ENCODE data around the gene DOK5.

DOK5 gene

DNA sequence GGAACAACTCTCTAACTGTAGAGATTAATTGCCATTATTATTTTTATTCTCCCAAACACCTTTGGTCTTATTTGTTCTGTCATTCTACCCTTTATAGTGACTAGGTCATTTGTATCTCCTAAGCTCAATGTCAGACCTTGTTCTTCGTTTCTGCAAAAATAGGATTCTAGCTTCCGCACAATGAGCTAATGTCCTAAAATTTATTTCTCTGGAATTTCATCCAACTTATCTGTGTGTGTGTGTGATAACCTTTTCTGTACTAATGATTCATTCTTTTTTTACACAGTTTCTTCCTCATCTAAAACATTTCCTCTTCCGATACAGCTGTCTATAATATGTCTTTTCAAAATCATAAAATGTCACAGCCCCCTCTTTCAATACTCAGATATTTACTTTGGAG, 84.5 kb downstream of the DOK5 start:
- DNase-seq (ENCODE audit: low read depth) = no peak

DNA sequence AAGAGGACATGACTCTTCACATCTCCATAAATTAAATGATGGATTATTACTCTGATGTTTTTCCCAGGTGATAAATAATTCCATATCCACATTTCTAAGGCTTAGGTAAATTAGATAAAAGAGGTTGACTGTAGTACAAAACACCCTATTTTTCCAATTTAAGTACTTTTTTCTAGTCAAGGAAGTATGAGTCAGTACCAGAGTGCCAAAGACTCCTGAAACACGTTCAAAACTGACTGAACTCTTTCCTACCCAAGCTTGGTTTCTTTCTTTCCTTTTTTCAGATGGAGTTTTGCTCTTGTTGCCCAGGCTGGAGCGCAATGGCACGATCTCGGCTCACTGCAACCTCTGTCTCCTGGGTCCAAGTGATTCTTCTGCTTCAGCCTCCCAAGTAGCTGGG, 85.0 kb downstream of the DOK5 start:
- no peak for DNase-seq (ENCODE audit: low read depth)

DNA sequence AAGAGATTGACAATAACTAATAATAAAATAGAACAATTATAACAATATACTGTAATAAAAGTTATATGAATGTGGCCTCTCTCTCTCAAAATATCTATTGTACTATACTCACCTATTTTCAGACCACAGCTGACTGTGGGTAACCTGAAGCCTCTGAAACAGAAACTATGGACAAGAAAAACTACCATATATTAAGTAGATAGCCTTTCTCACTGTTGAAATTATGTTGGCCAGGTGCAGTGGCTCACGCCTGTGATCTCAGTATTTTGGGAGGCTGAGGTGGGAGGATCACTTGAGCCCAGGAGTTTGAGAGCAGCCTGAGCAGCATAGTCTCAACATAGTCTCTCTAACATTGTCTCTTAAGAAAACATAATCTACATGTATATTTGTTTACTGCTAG, 89.9 kb downstream of the DOK5 start:
- DNase-seq (ENCODE audit: low read depth) = no peak

DNA sequence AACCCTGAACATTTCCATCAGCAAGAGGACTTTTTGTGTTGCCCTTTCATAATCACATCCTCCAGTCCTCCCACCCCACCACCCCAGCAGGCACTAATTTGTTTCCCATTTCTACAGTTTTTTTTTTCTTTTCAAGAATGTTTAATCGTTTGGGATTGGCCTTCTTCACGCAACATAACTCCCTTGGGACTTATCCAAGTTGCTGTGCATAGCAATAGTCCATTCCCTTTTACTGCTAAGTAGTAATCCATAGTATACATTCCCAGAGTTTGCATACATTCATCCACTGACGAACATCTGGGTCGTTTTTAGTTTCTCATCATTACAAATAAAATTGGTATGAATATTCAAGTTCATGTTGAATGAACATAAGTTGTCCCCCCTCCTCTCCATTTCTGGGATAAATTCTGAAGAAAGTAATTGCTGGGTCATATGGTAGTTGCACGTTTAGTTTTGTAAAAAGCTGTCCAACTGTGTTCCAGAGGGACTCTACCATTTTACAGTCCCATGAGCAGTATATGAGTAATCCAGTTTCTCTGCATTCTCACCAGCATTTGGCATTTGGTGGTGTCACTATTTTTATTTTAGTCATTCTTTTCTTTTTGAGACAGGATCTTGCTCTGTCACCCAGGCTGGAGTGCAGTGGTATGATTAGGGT, 90.8 kb downstream of the DOK5 start:
- no peak for DNase-seq (ENCODE audit: low read depth)

DNA sequence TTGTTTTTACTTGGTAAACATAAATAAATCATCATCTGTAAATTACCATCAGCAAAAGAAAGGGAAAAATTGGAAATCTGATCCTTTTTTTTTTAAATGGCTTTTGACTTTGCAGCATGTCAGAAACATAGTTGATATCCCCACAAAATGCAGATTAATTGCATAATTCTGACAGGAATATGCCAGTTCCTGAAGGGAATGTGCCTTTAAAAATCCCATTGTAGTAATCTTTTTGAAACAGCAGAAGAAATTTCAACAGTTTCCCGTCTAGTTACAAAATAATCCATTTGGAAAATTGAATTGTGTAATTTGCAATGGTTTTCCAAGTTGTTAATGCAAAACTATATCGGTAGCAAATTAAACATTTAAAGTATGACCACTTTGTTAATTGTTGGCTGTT, 95.2 kb downstream of the DOK5 start:
- DNase-seq (ENCODE audit: low read depth) = no peak

DNA sequence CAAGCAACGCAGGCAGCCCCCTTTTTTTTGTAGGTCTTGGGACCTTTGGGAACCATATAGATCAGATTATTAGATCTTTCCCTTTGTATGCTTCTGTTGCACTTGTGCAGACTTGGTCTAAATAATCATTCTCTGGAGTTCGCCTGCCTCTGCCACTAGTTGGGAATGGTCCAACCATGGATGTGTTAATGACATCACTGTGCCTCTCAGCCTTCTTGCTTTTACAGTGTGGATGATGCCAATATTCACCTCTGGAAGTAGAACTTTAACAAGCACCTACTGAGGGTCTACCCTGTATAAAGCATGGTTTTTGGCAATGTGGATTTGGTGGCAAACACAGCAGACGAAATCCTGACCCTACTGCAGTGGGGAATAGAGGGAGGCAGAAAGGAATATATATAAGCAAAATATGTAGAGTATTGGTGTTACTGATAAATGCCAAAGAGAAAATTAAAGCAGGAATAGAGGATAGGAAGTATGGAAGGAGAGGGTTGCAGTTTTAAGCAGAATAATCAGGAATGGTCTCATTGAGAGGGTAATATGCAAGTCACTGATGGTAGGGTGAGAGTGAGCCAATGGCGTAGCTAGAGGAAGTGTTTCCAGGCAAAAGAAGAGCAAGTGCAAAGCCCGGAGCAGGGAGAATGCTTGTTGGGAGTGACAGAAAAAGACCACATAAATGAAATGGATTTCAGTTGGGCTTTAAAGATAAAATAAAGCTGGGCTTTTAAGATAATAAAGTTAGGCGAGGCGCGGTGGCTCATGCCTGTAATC, 97.5 kb downstream of the DOK5 start:
- DNase-seq (ENCODE audit: low read depth) = no peak

DNA sequence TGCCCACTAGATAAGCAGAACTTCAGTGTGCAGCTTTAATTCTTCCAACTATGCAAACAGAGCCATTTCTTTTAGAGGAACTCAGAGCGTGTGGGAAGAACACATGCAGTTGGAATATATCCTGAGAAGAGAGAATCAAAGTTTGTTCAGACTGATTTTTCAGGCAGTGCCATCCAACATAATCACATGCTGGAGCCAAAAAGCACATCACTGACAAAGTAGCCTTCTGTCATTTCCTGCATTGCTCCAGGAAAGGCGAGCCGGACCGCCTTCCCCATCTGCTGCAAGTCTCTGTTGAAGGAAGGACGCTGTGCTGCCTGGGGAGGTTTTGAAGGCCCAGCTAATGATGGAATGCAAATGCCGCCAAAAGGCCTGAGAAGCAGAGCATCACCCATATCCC, 98.4 kb downstream of the DOK5 start:
- DNase-seq (ENCODE audit: low read depth) = no peak

DNA sequence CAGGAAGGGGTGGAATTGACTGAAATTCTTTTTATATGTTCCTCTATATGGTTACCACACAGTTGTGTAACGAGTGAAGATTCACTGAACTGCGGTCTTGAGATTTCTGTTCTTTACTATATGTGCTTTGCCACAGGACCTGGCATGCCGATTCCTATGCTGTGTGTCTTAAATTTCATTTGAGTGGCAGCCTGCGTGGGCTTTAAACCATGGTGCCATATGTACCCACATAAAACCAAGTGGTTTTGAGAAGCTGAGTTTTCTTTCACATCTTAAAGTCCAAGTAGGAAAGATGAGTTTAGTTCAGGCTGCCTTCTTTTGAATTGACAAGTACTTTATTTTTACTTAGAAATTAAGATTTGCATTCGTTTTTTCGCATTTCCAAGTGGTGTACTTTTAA, 101.1 kb downstream of the DOK5 start:
- no peak for DNase-seq (ENCODE audit: low read depth)

DNA sequence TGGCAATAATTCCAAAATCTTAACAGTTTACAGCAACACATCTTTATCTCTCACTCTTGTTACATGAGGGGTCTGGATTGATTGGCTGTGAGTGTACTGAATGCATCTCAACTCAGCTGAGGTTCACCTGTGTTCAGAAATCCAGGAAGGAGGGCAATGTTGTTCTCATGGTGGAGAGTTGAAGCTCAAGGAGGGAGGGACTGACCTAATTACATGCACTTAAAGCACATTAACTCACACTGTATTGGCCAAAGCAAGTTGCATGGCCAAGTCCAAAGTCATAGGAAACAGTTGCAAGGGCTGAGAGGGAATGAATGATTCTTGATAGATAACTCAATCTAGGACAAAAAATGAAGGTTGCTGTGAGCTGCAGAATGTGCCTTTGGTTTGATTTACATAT, 102.2 kb downstream of the DOK5 start:
- DNase-seq (ENCODE audit: low read depth) = no peak

DNA sequence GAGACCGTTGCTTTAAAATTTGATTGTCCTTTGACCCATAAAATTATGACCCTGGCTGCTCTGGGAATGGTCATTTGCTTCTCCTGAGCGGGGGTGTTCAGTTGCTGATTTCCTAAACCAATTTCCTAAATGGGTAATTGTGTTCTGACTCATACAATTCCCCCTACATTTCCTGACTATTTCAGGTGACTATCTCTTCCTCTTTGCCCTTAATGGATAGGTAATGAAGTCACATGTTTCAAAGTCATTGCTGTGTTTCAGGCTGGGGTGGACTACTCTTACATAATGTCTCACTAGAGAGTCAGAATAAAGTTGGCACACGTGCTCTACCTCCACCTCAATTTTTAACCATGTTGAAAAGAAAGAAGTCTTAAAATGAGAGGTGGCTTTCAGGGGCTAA, 109.8 kb downstream of the DOK5 start:
- no peak for DNase-seq (ENCODE audit: low read depth)

DNA sequence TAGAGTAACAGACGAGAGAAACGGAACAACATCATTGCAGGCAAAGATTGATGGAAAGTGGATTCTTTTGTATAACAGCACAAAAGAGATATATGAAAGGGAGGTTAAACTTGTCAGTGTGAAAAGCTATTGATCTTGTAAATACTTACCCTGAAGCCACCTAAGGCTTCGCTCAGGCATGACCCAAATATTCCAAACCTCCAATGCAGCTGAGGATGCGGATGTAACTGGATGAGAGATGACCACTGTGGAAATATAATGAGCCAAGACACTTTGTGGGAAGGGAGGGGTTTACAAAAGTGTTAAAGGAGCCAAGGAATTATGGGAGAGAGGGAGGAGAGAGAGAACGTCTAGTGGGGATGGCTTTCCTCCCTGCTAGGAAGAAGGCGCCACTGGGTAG, 112.0 kb downstream of the DOK5 start:
- no peak for DNase-seq (ENCODE audit: low read depth)

DNA sequence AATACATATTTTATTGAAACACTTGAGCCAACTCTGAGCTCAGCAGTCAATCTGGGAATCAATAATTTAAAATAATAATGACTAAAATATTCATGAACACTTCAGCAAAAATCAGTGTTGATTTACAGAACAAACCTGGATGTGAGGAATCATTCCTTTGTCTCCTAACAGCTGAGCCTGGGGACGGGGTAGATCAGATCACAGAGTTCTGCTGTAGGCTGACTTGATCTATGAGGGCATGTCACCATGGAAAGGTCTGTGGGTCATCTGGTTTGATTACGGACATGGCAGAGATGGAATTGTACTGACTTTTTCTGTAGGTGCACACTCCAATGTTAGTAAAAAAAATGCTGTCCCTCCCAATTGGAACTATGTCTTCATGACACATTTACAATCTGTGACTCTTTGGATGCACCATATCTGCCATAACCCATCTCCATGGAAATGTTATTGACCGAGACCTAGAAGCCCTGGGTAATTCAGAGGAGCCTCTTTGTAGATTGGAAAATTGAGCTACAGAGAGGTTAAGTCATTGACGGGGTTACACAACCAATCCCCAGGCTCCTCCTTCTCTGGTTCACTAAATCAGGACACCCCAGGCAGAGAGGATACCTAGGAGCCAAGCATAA, 114.1 kb downstream of the DOK5 start:
- no peak for DNase-seq (ENCODE audit: low read depth)

DNA sequence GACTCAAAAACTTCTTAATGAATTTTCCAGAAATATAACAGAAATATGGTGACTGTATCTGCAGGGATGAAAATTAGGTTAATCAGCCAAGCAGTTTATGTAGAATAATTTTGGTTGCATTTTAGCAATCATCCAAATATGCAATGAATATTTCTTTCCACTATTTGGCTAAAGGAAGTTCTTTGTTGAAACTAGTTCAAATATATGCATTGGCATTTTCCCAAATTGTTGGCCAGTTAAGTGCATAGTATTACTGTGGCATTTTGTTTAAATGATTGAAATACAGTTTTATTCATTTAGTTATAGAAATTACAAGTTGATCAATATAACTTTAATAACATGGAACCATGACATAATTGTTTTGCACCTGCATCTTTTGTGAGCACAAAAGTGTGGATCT, 115.5 kb downstream of the DOK5 start:
- DNase-seq (ENCODE audit: low read depth) = no peak

DNA sequence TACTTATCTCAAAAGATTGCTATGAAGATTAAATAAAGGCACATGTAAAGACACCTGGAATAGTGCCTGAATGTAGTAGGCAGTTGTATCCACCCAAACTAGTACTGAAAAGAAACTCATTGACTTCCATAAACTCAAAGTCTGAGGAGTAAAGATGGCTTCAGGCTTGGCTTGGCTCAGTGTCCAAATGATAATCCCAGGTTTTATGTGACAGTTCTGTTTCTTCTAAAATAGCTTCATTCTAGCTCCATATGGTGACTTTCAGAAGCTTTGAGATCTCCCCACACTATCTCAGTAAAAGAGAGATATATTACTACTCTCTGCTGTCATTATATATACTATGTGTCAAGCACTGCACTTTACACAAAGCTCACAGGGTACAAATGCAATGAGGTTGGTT, 121.3 kb downstream of the DOK5 start:
- DNase-seq (ENCODE audit: low read depth) = no peak

DNA sequence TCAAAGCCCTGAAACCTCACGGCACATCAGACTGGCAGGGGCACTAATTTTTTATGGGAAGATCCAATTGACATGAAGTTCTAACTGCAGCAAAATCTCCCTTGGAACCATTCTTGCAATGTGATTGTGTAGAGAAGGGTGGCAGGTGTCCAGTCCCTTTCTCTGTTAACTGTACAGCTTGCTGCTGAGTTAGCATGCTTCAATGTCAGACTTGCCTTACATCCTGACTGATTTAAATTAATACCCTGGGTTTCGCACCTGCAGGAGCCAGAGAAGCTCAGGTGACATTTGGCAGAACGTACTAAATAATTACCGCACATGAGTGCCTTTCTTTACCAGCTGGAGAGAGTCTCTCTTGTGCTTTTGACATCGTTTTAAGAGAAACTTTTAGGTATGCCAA, 123.0 kb downstream of the DOK5 start:
- DNase-seq (ENCODE audit: low read depth) = no peak

DNA sequence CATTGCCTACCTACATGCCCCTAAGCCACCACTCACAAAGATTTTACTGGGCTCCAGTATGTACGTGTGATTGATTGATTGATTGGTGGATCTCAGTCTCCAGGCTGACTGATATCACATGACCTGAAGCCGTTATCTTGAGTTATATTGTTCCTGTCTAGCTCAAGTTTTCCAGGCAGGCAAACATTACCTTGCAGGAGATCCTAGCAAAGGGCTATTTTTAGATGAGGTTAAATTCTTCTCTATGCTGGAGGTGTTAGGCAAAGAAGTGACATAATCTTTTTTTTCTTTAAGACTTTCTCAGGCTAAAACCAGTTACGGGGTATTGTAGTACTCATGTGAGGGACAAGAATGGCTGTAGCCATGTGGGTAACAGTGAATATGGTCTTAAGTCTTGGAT, 125.2 kb downstream of the DOK5 start:
- no peak for DNase-seq (ENCODE audit: low read depth)

DNA sequence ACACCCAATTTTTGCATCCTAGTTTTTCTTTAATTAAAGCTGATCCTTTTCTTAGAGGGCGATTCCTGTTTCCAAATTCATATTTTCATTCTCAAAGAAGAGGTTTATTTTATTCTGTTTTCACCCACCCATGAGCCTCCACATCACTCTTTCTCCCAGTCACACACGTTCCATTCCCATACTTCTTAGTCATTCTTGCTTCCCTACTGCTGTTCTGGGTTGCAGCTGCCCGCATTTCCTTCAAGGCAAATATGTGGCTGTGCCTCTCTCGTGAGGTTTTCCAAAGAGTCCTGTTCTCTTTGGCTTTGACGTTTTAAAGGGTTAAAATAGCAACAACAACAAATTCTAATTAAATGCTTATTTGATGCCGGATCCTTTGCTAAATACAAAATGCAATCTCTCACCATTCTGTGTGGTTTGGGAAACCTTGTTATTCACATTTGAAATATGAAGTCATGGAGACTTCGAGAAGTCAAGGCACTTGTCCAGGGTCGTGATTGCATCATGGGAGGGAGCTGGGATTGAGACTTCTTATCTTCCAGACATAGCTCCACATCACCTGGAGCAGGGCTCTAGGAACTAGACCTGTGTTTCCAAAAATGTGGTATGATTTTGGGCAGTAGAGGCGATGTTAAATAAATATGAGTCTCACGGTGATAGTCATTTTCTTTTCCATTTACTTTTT, 126.6 kb downstream of the DOK5 start:
- no peak for DNase-seq (ENCODE audit: low read depth)

DNA sequence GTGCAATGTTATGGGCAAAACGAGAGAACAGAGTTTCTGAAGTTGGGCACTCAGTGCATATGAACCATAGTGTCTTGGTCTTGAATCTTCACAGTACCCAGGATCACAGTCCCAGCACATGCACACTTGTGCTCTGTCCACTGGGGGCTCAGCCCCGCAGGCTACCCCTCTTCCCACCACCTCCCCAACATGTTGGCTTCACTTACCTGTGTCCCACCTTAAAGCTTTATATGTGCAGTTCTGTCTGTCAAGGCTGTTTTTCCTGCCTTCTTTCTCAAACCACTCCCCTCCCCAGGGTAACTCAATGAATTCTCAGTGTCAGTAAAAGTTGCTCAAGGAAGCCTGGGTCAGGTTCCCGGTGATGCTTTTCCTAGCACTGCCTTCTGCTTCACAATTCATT, 129.9 kb downstream of the DOK5 start:
- no peak for DNase-seq (ENCODE audit: low read depth)

DNA sequence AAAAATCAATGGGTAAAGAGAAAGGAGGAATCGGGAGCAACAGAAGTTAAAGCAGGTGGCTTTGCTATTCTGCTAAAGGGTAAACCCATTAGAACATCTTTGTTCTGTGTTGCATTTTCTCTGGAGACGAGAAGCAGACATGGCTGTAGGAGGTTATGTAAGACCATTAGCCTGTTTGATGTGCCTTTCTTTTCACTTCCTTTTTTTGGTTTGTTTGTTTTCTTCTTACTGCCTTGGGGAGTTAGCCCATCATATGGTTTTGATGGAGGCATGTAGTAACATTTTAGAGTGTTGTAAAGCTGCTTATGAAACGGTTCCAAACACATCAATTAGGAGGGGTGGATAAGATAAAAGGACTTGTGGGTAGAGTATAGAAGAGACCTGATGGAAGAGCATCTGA, 131.0 kb downstream of the DOK5 start:
- no peak for DNase-seq (ENCODE audit: low read depth)

DNA sequence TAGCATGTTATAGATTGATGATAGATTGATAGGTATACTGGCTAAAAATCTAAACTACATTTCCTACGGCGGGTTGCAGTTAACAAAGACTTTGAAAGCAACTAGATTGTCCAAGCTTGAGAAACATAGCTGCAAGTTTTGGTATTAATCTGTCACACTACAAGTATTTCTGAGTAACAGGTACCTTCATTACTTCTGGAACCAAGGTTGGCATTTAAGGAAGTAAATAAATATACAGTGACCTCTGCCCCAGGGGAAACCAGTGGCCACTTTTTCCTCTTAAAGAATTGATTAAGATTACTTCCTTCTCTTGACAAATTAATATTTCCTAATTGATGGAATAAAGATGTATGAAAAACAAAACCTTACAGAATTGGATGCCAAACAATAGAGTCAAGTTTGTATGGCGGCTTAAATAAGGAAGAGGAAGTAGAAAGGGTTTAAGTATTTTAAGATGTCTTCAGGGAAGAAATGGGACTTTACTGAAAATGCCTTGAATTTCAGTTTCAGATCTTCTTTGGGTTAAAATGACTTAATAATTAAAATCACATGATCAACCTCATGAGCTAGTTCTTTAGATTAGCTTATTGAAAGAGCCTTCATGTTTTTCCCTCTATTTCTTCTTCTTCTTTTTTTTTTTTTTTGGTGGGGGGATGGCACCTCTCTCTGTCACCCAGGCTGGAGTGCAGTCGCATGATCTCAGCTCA, 132.8 kb downstream of the DOK5 start:
- DNase-seq (ENCODE audit: low read depth) = no peak

DNA sequence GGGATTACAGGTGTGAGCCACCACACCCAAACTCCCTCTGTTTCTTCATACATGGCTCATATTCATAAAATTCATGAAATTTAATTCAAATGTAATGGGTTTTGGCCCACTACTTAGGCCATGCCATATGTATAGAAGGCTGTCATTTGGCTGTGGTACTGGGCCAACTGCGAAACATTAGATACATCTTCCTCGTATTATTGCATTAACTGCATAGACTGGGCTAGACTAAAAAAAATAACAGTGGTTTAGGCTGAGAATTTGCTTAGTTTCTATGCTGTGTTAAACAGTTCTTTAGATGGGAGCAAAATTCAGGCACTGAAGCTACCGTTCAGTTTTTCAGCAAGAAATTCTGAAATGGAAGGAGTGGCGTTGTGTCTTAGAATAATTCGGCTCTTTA, 133.6 kb downstream of the DOK5 start:
- DNase-seq (ENCODE audit: low read depth) = no peak

DNA sequence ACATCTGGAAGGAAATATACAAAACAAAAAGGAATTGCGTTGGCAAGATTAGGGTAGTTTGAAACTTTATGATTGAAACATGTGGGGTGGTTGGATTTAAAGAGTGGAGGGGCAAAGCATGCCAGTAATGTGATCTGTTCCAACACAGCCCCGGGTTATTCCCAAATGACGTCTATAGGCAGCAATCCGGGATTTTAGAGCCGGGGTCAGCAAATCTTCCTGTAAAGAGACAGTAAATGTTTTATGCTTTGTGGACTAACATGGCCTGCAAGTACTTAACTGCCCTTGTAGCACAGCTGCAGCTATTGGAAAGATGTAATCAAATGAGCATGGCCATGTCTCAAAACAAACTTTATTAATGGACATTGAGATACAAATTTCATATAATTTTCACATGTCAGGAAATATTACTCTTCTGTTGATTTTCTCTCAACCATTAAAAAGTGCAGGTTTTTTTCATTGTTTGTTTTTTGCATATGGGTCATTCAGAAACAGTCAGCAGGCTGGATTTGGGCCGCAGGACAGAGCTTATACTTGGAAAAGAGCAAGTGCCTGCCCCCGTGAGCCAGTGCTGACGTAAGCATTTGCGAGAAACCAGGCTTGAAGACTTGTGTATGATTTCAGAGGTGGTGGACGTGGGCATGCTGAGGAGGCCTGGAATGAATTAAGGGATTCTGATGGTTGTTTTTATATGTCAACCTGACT, 136.5 kb downstream of the DOK5 start:
- DNase-seq (ENCODE audit: low read depth) = no peak

Data from stimulated activated CD4-positive, alpha-beta T cell treated with anti-CD3 and anti-CD28 coated beads, Interleukin-2, amount 100 ng/mL, for 4 hours (primary cell).